ENCODE results near the gene CCS. TPM values are rescaled to one million over a fixed set of nuclear protein-coding genes. Genes with fewer than 3 reads are reported as not detected.

The CCS gene
- total and polyA plus RNA-seq, 7 experiments from 2014 or later = 32.8 to 63.5 (median 42.5) TPM

- H3K27ac Mint-ChIP-seq = peak overlapping the region; percentile 90 to 100 (median 97)
- ATAC-seq = no peak
- H3K27ac ChIP-seq (ENCODE audit: low read depth, low read length) = peak overlapping the region; percentile 94
These were observed 284 bp downstream of the CCS start for GRCh38 chr11:66593303-66593635.

GRCh38 chr11:66593650-66594049, 665 bp downstream of the CCS start:
- POLR2A ChIA-PET = interaction anchor here (0.6 to 6.7 kb wide), 7 partner anchors 23 to 248 kb away, joined by 3 to 90 read pairs (median 4); partner anchors contain the start of genes DPP3, RBM14, RBM4 and RBM4B
- Mint-ChIP-seq H3K4me1 (peaks cover 13 to 40% (median 28%) of the 10 kb centered on the region in 7 donors), H3K27ac (peak overlapping the region; percentile 90 to 100 (median 97)), H3K4me3 (peak overlapping the region; percentile 89 to 100 (median 98)), H3K36me3 (peaks cover 0 to 2% (median 0%) of the 10 kb centered on the region in 5 donors), H3K9me3 (no peaks in the 10 kb centered on the region), H3K27me3 (no peaks in the 10 kb centered on the region)
- H3K27ac ChIP-seq (ENCODE audit: low read depth, low read length) = peak overlapping the region; percentile 94
- no peak for DNase-seq
- CTCF ChIA-PET = interaction anchor here (0.6 to 2.4 kb wide), 3 partner anchors 85 to 233 kb away, joined by 4 to 20 read pairs (median 7); partner anchors contain the start of gene RBM4B
- no peaks in the 10 kb centered on the region for H3K9me3 ChIP-seq (ENCODE audit: control insufficient read depth in 2 of 3, low read length in 3 of 3)
- H3K36me3 ChIP-seq (ENCODE audit: control insufficient read depth in 2 of 3, insufficient read depth in 3 of 3, low read length in 3 of 3) = peaks cover 0 to 3% (median 0%) of the 10 kb centered on the region in 3 experiments
- peak overlapping the region; percentile 98 for H3K4me3 ChIP-seq (ENCODE audit: low read length)
- no peak for ATAC-seq
- H3K4me1 ChIP-seq (ENCODE audit: control insufficient read depth in 2 of 2, insufficient read depth in 2 of 2, low read length in 2 of 2) = peaks cover 9 to 30% of the 10 kb centered on the region in 2 donors
- intact Hi-C loops (cut with micrococcal nuclease) = loop anchor here (1.0 to 2.0 kb wide), 7 partner anchors 23 to 281 kb away; partner anchors contain the start of genes RBM14 (in 2 of the 2), RBM4 (in 2 of the 2), RBM4B (in 1 of the 2) and RCE1 (in 1 of the 2)
- no peaks in the 10 kb centered on the region for H3K27me3 ChIP-seq (ENCODE audit: control insufficient read depth in 2 of 2, insufficient read depth in 2 of 2, low read length in 2 of 2)

More at GRCh38 chr11:66593303-66593635, 284 bp downstream of the CCS start:
- H3K4me1 Mint-ChIP-seq = peaks cover 13 to 40% (median 28%) of the 10 kb centered on the region in 7 donors
- peak overlapping the region; percentile 89 to 100 (median 98) for H3K4me3 Mint-ChIP-seq
- H3K36me3 ChIP-seq (ENCODE audit: control insufficient read depth in 2 of 3, insufficient read depth in 3 of 3, low read length in 3 of 3) = peaks cover 0 to 3% (median 0%) of the 10 kb centered on the region in 3 experiments
- H3K36me3 Mint-ChIP-seq = peaks cover 0 to 2% (median 0%) of the 10 kb centered on the region in 5 donors
- H3K9me3 ChIP-seq (ENCODE audit: control insufficient read depth in 2 of 3, low read length in 3 of 3) = no peaks in the 10 kb centered on the region
- intact Hi-C loops (cut with micrococcal nuclease) = loop anchor here (1.0 to 2.0 kb wide), 7 partner anchors 23 to 281 kb away; partner anchors contain the start of genes RBM14 (in 2 of the 2), RBM4 (in 2 of the 2), RBM4B (in 1 of the 2) and RCE1 (in 1 of the 2)
- H3K27me3 ChIP-seq (ENCODE audit: control insufficient read depth in 2 of 2, insufficient read depth in 2 of 2, low read length in 2 of 2) = no peaks in the 10 kb centered on the region
- POLR2A ChIA-PET = interaction anchor here (1.0 to 6.7 kb wide), 6 partner anchors 24 to 304 kb away, joined by 3 to 90 read pairs (median 4); partner anchors contain the start of genes DPP3, RBM14, RBM4B and YIF1A
- H3K9me3 Mint-ChIP-seq = no peaks in the 10 kb centered on the region
- H3K27me3 Mint-ChIP-seq = no peaks in the 10 kb centered on the region
- CTCF ChIA-PET = interaction anchor here (0.6 to 2.5 kb wide), 4 partner anchors 13 to 233 kb away, joined by 5 to 20 read pairs (median 9); partner anchors contain the start of gene RBM4B
- H3K4me3 ChIP-seq (ENCODE audit: low read length) = peak overlapping the region; percentile 98
- H3K4me1 ChIP-seq (ENCODE audit: control insufficient read depth in 2 of 2, insufficient read depth in 2 of 2, low read length in 2 of 2) = peaks cover 9 to 30% of the 10 kb centered on the region in 2 donors
- no peak for DNase-seq

- Mint-ChIP-seq H3K36me3 (peaks cover 0 to 7% (median under 1%) of the 10 kb centered on the region in 5 donors), H3K27ac (peak overlapping the region; percentile 45 to 90 (median 79)), H3K27me3 (no peaks in the 10 kb centered on the region), H3K4me1 (peaks cover 13 to 40% (median 28%) of the 10 kb centered on the region in 7 donors), H3K4me3 (peak overlapping the region; percentile 45 to 72 (median 64)), H3K9me3 (no peaks in the 10 kb centered on the region)
- peak overlapping the region; percentile 63 for H3K27ac ChIP-seq (ENCODE audit: low read depth, low read length)
- DNase-seq (peak in 1 of 9 donors; percentile 19), ATAC-seq (no peak)
- intact Hi-C loops (cut with micrococcal nuclease) = no loop called here
- H3K9me3 ChIP-seq (ENCODE audit: control insufficient read depth in 2 of 3, low read length in 3 of 3) = no peaks in the 10 kb centered on the region
- H3K27me3 ChIP-seq (ENCODE audit: control insufficient read depth in 2 of 2, insufficient read depth in 2 of 2, low read length in 2 of 2) = no peaks in the 10 kb centered on the region
- no peak overlapping the region for H3K4me3 ChIP-seq (ENCODE audit: low read length)
- H3K36me3 ChIP-seq (ENCODE audit: control insufficient read depth in 2 of 3, insufficient read depth in 3 of 3, low read length in 3 of 3) = peaks cover 0 to 19% (median 0%) of the 10 kb centered on the region in 3 experiments
- ChIA-PET CTCF (interaction anchor here (0.9 to 2.4 kb wide), 4 partner anchors 16 to 186 kb away, joined by 3 to 20 read pairs (median 4); partner anchors contain the start of gene RBM4B), POLR2A (interaction anchor here (0.6 to 6.7 kb wide), 6 partner anchors 12 to 247 kb away, joined by 3 to 90 read pairs (median 6); partner anchors contain the start of genes RBM14, RBM4 and ZDHHC24)
- peaks cover 9 to 30% of the 10 kb centered on the region in 2 donors for H3K4me1 ChIP-seq (ENCODE audit: control insufficient read depth in 2 of 2, insufficient read depth in 2 of 2, low read length in 2 of 2)
These were observed 2.4 kb downstream of the CCS start for GRCh38 chr11:66595245-66595904.

GRCh38 chr11:66598993-66599392, 6.0 kb downstream of the CCS start:
- Histone ChIP-seq H3K27me3 (ENCODE audit: control insufficient read depth in 2 of 2, insufficient read depth in 2 of 2, low read length in 2 of 2) (no peaks in the 10 kb centered on the region), H3K36me3 (ENCODE audit: control insufficient read depth in 2 of 3, insufficient read depth in 3 of 3, low read length in 3 of 3) (peaks cover 0 to 41% (median 0%) of the 10 kb centered on the region in 3 experiments), H3K4me3 (ENCODE audit: low read length) (no peak overlapping the region), H3K27ac (ENCODE audit: low read depth, low read length) (no peak overlapping the region), H3K9me3 (ENCODE audit: control insufficient read depth in 2 of 3, low read length in 3 of 3) (no peaks in the 10 kb centered on the region), H3K4me1 (ENCODE audit: control insufficient read depth in 2 of 2, insufficient read depth in 2 of 2, low read length in 2 of 2) (peaks cover 0 to 15% of the 10 kb centered on the region in 2 donors)
- H3K4me3 Mint-ChIP-seq = no peak overlapping the region
- H3K9me3 Mint-ChIP-seq = no peaks in the 10 kb centered on the region
- ATAC-seq (no peak), DNase-seq (no peak)
- no peak overlapping the region for H3K27ac Mint-ChIP-seq
- POLR2A ChIA-PET = interaction anchor here (1.3 kb wide), 1 partner anchor 19 kb away, joined by 3 read pairs; no protein-coding TSS in a partner anchor
- H3K36me3 Mint-ChIP-seq = peaks cover 0 to 18% (median under 1%) of the 10 kb centered on the region in 5 donors
- H3K4me1 Mint-ChIP-seq = peaks cover 0 to 25% (median 17%) of the 10 kb centered on the region in 7 donors
- H3K27me3 Mint-ChIP-seq = no peaks in the 10 kb centered on the region
- CTCF ChIA-PET = no interaction called here
- intact Hi-C loops (cut with micrococcal nuclease) = no loop called here

- POLR2A ChIA-PET = interaction anchor here (1.0 to 1.3 kb wide), 2 partner anchors 17 to 19 kb away, joined by 3 read pairs; no protein-coding TSS in a partner anchor
- no peak overlapping the region for H3K27ac Mint-ChIP-seq
- ATAC-seq = no peak
- H3K27ac ChIP-seq (ENCODE audit: low read depth, low read length) = no peak overlapping the region
- no peak overlapping the region for H3K4me3 Mint-ChIP-seq
- H3K9me3 Mint-ChIP-seq = no peaks in the 10 kb centered on the region
- peaks cover 3 to 29% (median 4%) of the 10 kb centered on the region in 5 donors for H3K36me3 Mint-ChIP-seq
- peaks cover 0 to 5% of the 10 kb centered on the region in 2 donors for H3K4me1 ChIP-seq (ENCODE audit: control insufficient read depth in 2 of 2, insufficient read depth in 2 of 2, low read length in 2 of 2)
- DNase-seq = no peak
- H3K27me3 Mint-ChIP-seq = no peaks in the 10 kb centered on the region
- peaks cover 0 to 15% (median 10%) of the 10 kb centered on the region in 7 donors for H3K4me1 Mint-ChIP-seq
- CTCF ChIA-PET = interaction anchor here (0.6 kb wide), 1 partner anchor 362 kb away, joined by 4 read pairs; no protein-coding TSS in a partner anchor
- H3K9me3 ChIP-seq (ENCODE audit: control insufficient read depth in 2 of 3, low read length in 3 of 3) = no peaks in the 10 kb centered on the region
- H3K27me3 ChIP-seq (ENCODE audit: control insufficient read depth in 2 of 2, insufficient read depth in 2 of 2, low read length in 2 of 2) = no peaks in the 10 kb centered on the region
- intact Hi-C loops (cut with micrococcal nuclease) = no loop called here
- no peak overlapping the region for H3K4me3 ChIP-seq (ENCODE audit: low read length)
- H3K36me3 ChIP-seq (ENCODE audit: control insufficient read depth in 2 of 3, insufficient read depth in 3 of 3, low read length in 3 of 3) = peaks cover 0 to 53% (median 0%) of the 10 kb centered on the region in 3 experiments
These were observed 7.2 kb downstream of the CCS start for GRCh38 chr11:66600219-66600618.

- Mint-ChIP-seq H3K27me3 (no peaks in the 10 kb centered on the region), H3K36me3 (peaks cover 4 to 33% (median 4%) of the 10 kb centered on the region in 5 donors), H3K4me3 (no peak overlapping the region), H3K9me3 (no peaks in the 10 kb centered on the region), H3K27ac (peak overlapping the region in 1 of 9 donors; percentile 30), H3K4me1 (peaks cover 0 to 10% (median 5%) of the 10 kb centered on the region in 7 donors)
- H3K4me1 ChIP-seq (ENCODE audit: control insufficient read depth in 2 of 2, insufficient read depth in 2 of 2, low read length in 2 of 2) = no peaks in the 10 kb centered on the region
- H3K9me3 ChIP-seq (ENCODE audit: control insufficient read depth in 2 of 3, low read length in 3 of 3) = no peaks in the 10 kb centered on the region
- intact Hi-C loops (cut with micrococcal nuclease) = no loop called here
- H3K27ac ChIP-seq (ENCODE audit: low read depth, low read length) = no peak overlapping the region
- H3K36me3 ChIP-seq (ENCODE audit: control insufficient read depth in 2 of 3, insufficient read depth in 3 of 3, low read length in 3 of 3) = peaks cover 0 to 58% (median 0%) of the 10 kb centered on the region in 3 experiments
- ATAC-seq = no peak
- CTCF ChIA-PET = no interaction called here
- no peak overlapping the region for H3K4me3 ChIP-seq (ENCODE audit: low read length)
- no peaks in the 10 kb centered on the region for H3K27me3 ChIP-seq (ENCODE audit: control insufficient read depth in 2 of 2, insufficient read depth in 2 of 2, low read length in 2 of 2)
- POLR2A ChIA-PET = interaction anchor here (1.0 to 1.3 kb wide), 2 partner anchors 18 to 21 kb away, joined by 3 read pairs; no protein-coding TSS in a partner anchor
- no peak for DNase-seq
These were observed 7.7 kb downstream of the CCS start for GRCh38 chr11:66600631-66601233.

Data from naive thymus-derived CD4-positive, alpha-beta T cell (primary cell).